ENCODE measurements around the gene FERMT1.
A peak's percentile ranks its signal among the peaks of the same experiment; 100 is the strongest.
"Not testable (repeated sequence)": the region's sequence is repeated elsewhere in the genome, so short reads cannot be mapped to it uniquely, and the experiment has no call there.

The FERMT1 gene

DNA sequence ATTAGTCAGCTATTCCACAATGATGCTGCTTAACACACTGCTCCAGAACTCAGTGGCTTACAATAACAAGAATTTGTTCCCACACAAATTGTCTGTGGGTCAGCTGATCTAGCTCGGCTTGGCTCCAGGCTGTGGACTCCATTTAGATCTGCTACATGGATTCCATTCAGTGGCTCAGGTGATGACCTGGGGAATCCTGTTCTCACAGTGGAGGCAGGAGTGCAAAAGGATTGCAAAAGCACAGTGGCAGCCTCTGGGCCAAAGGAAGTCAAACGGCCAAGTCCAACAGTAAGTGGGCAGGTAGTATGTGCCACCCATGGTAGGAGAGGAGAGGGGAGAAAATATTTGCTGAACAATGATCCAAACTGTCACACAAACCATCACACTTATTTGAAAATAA, 53.2 kb downstream of the FERMT1 start:
- no peak for DNase-seq (ENCODE audit: low spot score)

DNA sequence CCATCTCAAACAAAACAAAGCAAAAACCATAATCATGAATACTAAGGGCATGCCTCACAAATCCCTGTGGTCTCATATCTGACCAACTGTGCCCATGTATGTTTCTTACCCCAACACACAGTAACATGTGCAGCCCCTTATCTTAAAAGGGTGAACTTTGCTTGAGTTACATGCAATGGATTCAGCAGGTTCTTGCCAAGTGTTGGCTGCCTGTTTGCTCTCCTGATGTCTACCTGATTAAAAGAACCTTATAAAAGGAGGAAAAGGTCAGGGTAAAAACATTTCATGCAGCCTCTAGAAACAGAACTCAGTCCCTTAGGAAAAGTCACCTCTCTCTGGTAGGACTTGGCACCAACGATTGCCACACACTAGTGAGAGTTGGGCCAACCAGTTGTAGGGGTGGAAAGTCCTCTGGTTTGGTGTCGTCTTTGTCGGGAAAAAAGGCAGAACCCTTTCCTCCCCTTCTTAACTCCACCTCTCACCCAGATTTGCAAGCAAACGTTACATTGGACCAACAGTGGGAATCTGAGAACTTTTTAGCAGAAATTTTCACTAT, 55.0 kb downstream of the FERMT1 start:
- no peak for DNase-seq (ENCODE audit: low spot score)

DNA sequence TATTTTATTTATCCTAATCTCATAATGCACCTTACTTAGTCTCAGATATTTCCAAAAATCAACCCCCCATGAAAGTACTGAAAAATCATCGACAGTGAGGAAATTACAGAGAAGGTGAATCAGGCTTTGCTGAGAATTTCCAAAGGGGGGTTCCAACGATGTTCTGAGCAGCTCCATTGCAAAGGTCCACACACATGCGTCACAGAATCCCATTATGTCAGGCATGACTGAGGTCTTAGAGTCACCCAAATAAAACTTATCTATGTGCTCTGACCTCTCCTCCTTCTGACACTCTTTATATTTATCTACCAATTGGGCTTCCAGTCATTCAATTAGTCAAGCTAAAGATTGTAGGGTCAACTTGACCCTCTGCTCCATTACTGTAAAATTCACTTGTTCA, 56.2 kb downstream of the FERMT1 start:
- no peak for DNase-seq (ENCODE audit: low spot score)

DNA sequence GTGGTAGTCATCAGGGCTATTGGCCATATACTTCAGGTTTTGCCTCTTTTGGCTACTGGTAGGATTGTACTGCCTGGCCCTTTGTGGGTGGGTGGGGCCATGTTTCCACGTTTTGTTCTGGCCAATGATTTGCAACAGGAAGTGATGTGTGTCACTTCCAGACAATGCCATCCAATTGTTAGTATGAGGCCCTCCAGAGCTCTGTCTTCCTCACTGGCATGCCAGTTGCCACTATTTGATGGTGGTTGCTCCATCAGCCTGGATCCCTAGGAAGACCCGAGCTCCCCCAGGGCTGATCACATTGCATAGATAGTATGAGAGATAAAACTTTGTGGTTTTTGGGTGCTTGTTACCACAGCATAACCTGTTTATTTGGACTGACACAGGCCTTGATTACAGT, 61.3 kb downstream of the FERMT1 start:
- DNase-seq (ENCODE audit: low spot score) = no peak

DNA sequence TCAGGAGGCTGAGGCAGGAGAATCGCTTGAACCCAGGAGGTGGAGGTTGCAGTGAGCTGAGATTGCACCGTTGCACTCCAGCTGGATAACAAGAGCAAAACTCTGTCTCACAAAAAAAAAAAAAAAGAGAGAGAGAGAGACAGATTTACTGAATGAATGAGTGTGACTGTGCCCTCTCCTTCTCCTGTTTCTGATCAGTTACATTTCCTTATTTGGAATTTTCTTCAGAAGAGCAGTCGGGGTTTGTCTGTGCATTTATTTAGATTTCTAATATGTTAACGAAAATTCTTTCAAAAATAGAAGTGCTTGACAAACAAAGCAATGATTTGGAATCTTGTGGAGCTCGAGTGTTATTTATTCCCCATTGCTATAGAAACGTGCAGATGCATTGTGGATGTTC, 62.6 kb downstream of the FERMT1 start:
- no peak for DNase-seq (ENCODE audit: low spot score)

DNA sequence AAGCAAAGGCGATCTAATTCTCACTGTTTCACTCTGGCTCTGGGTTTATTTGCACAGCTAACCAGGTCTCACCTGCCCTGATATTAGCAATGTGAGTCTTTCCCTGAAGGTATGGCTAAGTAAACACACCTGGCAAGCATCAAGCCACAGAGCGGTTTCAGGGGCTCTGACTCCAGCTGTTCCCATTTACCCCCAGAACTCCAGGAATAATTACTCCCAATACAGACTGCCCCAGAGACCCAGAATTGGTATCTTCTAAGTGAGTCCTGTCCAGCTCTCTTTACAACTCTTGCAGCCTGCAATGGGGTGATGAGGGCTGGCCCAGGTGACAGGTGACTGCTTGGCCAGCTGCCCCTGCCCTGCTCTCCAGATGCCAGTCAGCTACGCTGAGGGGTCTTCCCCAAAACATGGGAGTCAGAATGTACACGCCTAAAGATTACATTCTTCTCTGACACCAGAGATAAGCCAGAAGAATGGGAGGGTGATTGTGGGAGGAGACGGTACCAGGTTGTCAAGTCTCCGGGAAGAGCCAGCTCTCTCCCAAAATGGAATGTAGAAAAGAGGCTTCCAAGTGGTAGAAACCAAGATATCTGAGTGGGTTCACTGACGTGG, 64.0 kb downstream of the FERMT1 start:
- no peak for DNase-seq (ENCODE audit: low spot score)

DNA sequence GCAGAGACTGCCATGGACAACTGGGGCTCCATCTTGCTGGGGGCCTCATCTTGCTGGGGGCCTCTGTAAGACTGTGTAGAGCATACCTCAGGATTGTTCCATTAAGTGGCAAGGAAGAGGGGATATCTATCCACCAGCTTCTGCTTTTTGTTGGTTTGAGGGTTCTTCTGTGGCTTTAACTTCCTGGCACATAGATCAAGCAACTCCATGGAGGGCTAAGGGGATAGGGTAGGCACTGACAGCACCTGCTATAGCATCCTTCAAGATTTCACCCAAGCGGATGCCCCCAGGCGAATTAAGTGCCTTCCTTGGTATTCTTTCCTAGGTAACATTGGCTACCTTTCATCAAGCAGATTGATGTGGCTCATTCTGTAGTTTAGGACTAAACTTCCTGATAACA, 65.1 kb downstream of the FERMT1 start:
- DNase-seq (ENCODE audit: low spot score) = no peak

DNA sequence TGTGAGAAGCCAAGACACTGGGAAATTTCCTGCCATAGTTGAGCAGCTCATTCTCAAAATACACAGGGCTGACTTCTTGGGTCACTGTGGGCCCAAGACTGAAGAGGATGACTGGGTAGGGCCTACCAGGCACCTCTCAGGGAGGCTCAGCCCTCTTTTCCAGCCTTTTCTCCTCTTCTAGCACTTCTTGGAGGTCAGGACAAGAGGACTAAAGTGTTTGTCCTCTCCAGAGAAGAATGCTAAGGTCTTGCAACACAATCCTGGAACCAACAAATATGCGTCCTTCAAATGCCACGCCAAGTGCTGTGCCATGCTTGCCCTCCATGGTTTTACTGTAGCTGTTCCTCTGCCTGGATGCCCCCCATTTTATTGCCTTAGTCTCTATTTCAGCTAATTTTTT, 65.7 kb downstream of the FERMT1 start:
- DNase-seq (ENCODE audit: low spot score) = no peak

DNA sequence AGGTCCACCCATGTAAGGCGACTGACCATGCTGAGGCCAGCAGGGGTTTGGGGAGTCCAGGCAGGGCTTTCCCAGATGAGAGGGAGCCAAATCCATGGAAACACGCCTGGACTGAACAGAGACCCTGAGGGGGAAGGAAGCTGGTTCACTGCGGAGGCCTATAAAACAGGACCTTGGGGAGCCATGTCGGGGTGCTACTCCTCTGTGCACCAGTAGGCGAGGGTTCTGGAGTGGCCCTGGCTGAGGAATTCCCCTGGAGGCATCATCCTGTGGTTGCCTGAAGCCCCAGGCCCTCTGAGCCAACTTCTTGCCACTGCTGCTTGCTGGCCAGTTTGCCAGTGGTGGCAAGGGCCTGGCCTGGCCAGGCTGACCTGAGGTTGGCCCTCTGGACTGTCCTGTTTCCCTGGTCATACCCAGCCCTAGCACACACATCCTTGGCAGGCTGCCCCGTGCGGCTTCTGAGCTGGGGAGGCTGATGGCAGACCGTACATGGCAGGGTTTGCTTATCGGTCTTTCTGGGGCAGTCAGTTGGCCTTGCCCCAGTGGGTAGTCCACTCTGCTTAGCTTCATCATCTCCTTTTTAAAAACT, 66.8 kb downstream of the FERMT1 start:
- no peak for DNase-seq (ENCODE audit: low spot score)

DNA sequence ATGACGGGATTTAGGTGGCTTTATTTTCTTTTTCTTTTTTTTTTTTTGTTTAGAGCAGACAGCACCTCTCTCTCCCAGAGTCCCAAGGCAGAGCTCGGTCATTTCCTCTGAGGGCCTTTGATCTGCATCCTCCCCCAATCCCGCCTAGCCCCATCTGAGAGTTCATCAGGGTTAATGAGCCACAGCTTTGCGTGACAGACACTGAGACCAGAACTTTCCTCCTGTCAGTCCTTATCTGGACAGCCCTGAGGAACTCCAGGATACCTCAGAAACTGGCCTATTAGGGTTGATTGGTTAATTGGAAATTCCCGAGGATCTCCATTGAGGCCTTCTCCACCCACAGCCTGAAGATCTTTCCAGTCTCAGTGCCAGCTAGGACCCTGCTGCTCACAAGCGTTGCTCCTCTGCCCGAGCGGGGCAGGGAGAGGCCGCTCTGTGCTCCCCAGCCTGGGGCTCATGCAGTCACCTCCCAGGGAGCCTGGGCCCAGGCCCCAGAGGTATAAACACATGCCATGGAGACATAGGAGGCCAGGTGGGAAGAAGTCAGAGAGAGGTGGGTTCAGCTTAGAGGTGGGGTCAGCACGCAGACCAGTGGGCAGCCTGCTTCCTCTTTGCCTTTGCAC, 67.6 kb downstream of the FERMT1 start:
- no peak for DNase-seq (ENCODE audit: low spot score)

DNA sequence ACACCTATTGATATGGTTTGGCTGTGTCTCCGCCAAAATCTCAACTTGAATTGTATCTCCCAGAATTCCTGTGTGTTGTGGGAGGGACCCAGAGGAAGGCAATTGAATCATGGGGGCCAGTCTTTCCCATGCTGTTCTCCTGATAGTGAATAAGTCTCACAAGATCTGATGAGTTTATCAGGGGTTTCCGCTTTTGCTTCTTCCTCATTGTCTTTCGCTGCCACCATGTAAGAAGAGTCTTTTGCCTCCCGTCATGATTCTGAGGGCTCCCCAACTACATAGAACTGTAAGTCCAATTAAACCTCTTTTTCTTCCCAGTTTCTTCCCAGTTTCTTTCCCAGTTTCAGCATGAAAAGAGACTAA, 68.2 kb downstream of the FERMT1 start:
- not testable (repeated sequence) for DNase-seq (ENCODE audit: low spot score)

DNA sequence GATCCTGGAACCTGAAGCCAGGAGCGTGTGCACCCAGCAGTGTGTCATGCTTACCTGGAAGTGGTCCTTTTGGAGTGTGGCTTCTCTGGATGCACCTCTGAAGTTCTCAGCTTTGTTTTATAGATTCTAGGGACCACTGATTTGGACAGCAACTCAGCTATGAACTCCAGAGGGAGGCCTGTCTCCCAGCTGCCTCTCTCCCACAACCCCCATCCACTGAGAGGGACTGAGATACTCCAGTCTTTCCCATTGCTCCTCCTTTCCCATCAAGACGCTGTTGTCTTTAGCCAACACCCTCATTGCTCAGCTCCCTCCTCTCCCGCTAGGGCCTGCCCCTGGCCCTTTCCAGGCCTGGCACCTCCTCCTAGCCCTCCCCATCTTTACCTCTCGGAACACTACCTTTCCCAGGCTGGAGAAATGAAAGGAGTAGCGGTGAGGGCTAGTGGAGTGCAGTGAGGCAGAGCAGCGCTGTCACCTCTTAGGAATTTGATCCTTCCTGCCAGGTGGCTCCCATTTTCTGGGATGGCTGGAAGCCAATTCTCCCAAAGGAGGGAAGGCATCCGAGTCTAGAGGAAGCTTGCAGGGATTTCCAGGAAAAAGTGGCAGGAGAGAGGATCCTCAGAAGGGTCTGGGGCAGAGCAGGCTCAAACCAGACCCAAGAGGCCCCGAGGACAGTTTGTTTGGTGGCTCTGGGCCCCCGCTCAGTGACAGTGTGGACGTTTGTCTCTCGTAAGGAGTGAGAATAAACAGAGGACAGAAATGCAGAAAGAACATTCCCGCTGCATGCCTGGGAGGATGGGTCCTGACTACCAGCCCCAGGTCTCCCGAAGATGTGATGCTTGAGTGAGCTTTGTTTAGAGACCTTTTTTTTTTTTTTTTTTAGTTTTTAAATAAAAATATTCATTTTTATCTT, 68.8 kb downstream of the FERMT1 start, which contains the start of gene LRRN4:
Gene LRRN4, minus strand, starts transcription at position 285 of the 913 bp plus-strand sequence. CDS start 1,261 bp downstream, outside the sequence.
- DNase-seq (ENCODE audit: low spot score) = peak; percentile 68

DNA sequence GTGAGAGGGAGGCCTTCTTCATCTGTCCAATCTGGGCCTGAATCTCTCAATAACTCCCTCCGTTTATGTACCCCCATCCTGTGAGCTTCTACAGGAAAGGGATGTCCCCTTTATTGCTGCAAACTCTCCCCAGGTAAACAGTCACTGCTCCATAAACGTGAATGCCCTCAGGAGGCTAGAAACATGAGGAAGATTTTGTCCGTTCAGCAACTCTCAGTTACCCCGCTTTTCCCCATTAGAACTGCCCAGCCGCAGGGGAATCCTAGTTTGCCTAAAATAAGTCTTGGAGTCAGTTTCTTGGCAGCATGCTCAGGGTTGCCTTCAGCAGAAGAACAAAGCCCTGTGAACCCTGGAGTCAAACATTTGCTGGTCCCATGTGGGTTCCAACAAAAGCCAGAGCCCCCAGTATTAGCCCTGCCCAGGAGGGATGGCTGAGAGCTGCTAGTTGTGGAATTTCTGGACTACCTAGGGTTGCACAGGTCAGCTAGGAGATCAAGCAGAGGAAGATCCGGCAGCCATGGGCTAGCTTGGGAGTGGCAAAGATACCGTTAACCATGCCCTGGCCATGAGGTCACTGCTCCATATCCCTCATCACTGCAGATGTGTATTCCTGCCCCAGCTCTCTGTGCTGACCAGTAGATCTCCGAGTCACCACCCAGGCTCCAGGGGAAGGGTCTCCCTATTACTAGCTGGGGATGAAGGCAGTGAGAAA, 69.6 kb downstream of the FERMT1 start:
- no peak for DNase-seq (ENCODE audit: low spot score)

DNA sequence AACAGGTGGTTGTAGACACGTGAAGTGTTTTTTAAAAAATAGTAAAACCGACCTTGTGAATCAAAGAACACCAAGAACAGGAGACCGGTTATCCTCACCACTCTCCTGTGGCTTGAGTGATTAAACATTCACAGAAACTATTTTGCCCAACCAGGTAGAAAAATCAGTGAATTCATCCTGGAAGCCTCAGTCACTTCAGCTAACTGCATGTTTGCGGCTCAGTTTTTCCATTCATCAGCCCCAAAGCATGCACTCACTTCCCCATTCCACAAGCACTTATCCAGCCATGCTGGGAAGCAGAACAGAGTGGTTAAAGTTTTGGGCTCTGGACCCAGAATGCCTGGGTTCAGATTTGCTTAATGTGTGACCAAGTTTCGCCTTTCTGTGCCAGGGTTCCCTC, 71.3 kb downstream of the FERMT1 start:
- DNase-seq (ENCODE audit: low spot score) = no peak

DNA sequence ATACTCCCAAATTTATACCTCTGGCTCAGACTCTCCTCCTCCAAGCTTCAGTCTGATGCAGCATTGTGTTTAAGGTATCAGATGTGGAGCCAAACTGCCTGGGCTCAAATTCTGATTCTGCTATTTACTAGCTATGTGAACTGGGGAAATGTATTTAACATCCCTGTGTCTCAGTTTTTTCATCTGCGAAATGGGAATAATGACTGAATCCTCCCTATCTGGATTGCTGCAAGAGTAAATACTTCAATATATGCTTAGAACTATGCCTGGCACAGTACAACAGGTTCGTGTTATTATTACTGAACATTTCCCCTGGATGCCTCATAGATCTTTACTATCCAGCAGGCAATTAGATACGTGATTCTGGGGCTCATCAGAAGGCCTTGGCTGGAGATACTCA, 74.4 kb downstream of the FERMT1 start:
- no peak for DNase-seq (ENCODE audit: low spot score)

DNA sequence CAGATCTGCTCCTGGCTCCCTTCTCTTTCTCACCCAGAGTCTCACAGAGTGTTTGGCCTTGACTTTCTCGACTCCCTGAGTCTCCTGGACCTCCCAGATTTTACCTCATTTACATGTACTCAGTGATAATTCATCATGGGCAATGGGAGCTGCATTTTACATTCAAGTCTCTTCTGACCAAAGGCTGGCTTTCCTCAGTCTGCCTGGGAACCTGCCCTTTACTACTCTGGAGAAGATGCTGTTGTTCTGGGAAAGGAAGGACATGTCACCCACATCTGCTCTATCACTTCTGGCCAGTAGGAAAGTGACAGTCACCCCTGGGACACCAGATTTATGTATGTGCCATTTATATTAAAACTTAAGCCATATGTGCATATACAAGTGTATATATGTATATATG, 76.4 kb downstream of the FERMT1 start:
- no peak for DNase-seq (ENCODE audit: low spot score)

DNA sequence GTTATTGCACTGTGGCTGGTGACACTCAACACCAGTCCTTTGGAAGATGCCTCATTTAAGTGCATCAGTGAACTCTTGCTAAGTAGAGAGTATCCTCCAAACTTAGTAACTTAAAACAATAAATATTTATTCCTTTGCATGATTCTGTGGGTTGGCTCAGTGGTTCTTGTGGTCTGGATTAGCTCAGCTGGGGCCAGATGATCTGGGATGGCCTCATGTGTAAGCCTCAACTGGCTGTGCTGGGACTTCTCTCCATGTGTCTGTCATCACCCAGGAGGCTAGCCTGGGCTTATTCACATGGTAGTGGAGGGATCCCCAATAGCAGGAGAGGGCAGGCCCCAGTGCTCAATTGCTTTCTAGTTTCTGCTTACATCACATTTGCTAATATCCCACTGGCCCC, 77.3 kb downstream of the FERMT1 start:
- DNase-seq (ENCODE audit: low spot score) = no peak

DNA sequence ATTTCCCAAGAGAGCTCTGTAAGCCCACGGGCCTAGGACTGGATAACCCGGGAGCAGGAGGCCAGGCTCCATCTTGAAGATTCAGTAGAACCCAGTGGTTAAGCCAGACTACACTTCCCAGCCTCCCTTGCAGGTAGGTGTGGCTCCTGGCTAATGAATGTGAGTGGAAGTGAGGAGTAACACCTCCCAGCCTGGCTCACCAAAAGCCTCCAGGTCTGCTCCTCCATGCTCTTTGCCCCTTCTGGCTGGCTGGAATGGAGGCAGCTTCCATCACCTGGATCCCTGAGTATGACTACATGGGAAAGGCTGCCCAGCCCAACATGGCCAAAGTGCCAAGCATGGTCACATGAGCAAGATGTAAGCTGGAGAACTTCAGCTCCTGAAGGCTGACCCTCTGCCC, 78.7 kb downstream of the FERMT1 start:
- DNase-seq (ENCODE audit: low spot score) = peak; percentile 46

DNA sequence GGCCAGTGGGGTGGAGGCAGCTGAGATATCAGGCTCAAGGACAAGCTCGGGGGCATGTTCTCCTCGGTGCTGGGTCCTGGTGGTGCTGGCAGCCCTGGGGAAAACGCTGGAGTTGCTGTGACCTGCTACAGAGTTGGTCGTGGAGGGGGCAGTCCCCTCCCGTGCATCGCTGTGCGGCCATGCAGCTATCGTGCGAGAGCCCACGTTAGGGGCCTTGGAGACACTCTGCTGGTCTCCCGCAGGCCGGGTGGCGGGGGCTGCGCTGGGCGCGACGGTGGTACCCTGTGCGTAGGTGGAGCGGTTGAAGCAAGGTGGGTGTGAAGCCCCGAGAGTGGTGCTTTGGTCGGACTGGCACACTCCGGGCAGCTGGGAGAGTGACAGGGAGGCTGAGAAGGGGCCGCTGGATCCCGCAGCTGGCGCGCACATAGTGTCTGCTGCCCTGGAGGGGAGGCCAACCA, 81.0 kb downstream of the FERMT1 start:
- no peak for DNase-seq (ENCODE audit: low spot score)

DNA sequence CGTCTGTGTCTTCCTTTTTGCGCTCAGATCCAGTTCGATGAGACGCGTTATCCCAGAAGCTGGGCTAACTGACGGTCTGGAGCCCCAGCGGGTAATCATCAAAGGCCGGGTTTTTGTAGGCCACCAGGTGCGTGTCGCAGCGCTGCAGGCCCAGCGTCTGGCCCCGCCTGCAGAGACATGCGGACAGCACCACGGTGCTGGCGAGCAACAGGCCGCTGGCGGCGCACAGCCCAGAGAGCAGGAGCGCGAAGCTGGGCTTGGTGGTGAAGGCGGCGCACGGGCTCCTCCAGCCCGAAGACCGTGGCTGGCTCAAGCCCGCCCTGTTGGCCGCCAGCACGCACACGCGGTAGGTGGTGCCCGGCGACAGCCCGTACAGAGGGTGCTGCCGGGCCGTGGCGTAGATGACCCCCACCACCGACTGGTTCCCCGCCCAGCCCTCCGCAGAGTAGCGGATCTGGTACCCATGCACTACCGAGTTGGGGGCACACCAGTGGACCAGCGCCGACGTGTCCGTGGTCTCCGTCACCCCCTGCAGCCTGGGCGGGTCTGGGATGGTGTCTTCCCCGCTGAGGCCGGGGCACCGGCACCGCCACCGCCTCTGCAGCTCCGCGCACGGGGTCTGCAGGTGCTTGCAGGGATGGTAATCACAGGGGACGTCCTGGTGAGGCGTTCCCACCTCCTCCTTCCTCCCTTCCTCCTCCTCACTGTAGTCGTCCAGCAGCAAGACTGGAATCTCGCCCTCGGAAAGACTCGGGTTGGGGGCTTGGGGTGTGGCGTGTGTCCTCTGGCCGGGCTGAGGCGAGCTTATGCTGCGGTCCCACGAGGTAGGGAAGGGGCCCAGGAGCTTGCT, 81.6 kb downstream of the FERMT1 start:
- no peak for DNase-seq (ENCODE audit: low spot score)

DNA sequence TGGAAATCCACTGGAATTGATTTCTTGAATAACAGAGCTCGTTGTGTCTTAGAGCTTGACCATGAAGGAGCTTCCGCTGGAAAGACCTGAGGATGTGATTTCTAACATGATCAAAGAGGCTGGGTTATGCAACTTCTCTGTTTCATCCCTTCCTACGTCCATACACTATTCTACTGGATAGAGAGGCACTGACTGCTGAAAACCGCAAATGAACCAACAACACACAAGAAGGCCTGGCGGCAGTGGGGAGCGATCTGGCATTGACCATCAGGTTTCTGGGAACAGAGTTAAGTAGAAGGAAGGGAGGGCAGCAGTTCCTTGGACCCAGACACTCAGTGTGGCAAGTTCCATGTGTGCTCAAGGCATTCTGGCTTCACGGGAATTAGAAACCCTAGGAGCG, 82.3 kb downstream of the FERMT1 start:
- no peak for DNase-seq (ENCODE audit: low spot score)

All from iPS-NIHi11 (cell line).